Endothelial cell of umbilical vein (primary cell): Measurements from ENCODE around the gene STARD9.

Experiments used
- EZH2 ChIP-seq: IDR thresholded peaks from 2 replicates; pipeline ENCODE4 v1.6.1; 2012; ENCODE audit warnings: borderline replicate concordance, low read depth, mild to moderate bottlenecking, moderate library complexity, low read length, inconsistent platforms; ENCODE audit not compliant: severe bottlenecking
- FOS ChIP-seq: IDR thresholded peaks from 2 replicates; pipeline ENCODE4 v1.6.1; 2011; ENCODE audit warnings: mild to moderate bottlenecking, low read length, moderate library complexity, borderline replicate concordance; ENCODE audit not compliant: insufficient read depth
- GATA2 ChIP-seq: IDR thresholded peaks from 2 replicates; pipeline ENCODE4 v1.7.0; 2011; ENCODE audit warnings: low read depth, mild to moderate bottlenecking, moderate library complexity, mixed read lengths, low read length; ENCODE audit not compliant: insufficient read length, insufficient read depth
- JUN ChIP-seq: IDR thresholded peaks from 2 replicates; pipeline ENCODE4 v1.6.1; 2011; ENCODE audit warnings: borderline replicate concordance, low read depth; ENCODE audit not compliant: insufficient read length, insufficient read depth
- POLR2A ChIP-seq: IDR thresholded peaks from 2 replicates; pipeline ENCODE4 v1.6.1; 2012; ENCODE audit warnings: low read depth, mild to moderate bottlenecking, control low read depth, low read length
- POLR2AphosphoS5 ChIP-seq: IDR thresholded peaks from 2 replicates; pipeline ENCODE4 v1.6.1; 2012; ENCODE audit warnings: low read depth, mild to moderate bottlenecking, control low read depth, low read length, moderate library complexity; ENCODE audit not compliant: insufficient read depth
- TF ChIP-seq, protein P1 (sequence below), 2 donors: IDR thresholded peaks; 1 replicate in 1 of 2; 2 replicates in 1 of 2; pipeline ENCODE4 v1.5.1; 2011; ENCODE audit warnings: low read length in 2 of 2, mild to moderate bottlenecking in 2 of 2, moderate library complexity in 2 of 2, control low read depth in 1 of 2, inconsistent platforms in 1 of 2, low read depth in 1 of 2; ENCODE audit not compliant: insufficient read depth in 1 of 2; ENCODE audit errors: extremely low read depth in 1 of 2
- TF ChIP-seq, protein P2 (sequence below): IDR thresholded peaks from 2 replicates; pipeline ENCODE4 v1.6.1; 2011; ENCODE audit not compliant: insufficient read depth, insufficient read length

DNA sequence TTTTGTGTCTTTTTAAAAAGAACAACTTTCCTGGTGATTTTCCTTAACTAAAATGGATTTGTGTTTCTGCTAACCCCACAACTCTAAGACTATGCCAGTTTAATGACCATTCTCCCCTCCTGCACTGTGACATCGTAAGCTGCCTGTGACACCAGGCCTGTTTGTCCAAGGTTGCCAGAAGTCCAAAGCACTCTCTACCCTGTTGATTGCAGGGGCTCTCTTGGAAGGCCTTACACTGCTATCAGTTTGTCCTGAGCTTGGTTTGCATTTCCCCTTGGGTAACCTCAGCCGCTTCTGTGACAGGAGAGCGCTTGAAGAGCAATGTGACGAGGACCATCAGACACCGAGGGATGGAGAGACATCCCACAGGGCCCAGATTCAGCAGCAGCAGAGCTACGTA lies 105.7 kb downstream of the STARD9 start:
- TF ChIP-seq, protein P1, sequence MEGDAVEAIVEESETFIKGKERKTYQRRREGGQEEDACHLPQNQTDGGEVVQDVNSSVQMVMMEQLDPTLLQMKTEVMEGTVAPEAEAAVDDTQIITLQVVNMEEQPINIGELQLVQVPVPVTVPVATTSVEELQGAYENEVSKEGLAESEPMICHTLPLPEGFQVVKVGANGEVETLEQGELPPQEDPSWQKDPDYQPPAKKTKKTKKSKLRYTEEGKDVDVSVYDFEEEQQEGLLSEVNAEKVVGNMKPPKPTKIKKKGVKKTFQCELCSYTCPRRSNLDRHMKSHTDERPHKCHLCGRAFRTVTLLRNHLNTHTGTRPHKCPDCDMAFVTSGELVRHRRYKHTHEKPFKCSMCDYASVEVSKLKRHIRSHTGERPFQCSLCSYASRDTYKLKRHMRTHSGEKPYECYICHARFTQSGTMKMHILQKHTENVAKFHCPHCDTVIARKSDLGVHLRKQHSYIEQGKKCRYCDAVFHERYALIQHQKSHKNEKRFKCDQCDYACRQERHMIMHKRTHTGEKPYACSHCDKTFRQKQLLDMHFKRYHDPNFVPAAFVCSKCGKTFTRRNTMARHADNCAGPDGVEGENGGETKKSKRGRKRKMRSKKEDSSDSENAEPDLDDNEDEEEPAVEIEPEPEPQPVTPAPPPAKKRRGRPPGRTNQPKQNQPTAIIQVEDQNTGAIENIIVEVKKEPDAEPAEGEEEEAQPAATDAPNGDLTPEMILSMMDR (IDR thresholded peaks at IDR 0.05; ENCODE audit: extremely low read depth in 1 of 2, insufficient read depth in 1 of 2, low read depth in 1 of 2, low read length in 2 of 2) = no peak
- no peak for TF ChIP-seq POLR2A
- no peak for TF ChIP-seq POLR2AphosphoS5
- TF ChIP-seq EZH2 = no peak
- TF ChIP-seq FOS = no peak
- TF ChIP-seq, protein P2, sequence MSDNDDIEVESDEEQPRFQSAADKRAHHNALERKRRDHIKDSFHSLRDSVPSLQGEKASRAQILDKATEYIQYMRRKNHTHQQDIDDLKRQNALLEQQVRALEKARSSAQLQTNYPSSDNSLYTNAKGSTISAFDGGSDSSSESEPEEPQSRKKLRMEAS = no peak
- TF ChIP-seq GATA2 = no peak
- TF ChIP-seq JUN = no peak
